SK-N-SH (cell line): ENCODE results near the gene CITED1. TPM values are rescaled to one million over a fixed set of nuclear protein-coding genes. Genes with fewer than 3 reads are reported as not detected.

Experiments
- CTCF ChIA-PET: fragments of 300-600, 350-600 bp; formaldehyde crosslinking; extraction: SDS; loops from one replicate; lab custom pipeline; 2021; lab: Yijun Ruan, JAX
- POLR2A ChIA-PET: fragments of 350-600 bp; sonication (Branson Sonifier 250); formaldehyde crosslinking; extraction: SDS; loops from one replicate; lab custom pipeline; 2020; ENCODE audit warnings: antibody characterized with exemption, inconsistent platforms; lab: Yijun Ruan, JAX
- DNase-seq: peaks from one replicate; pipeline ENCODE4 v3.0.0; 2012
- H2AFZ ChIP-seq: fragments of 200-600 bp; sonication (generic); 2 replicates; pipeline ENCODE4 v1.8.1; 2016; ENCODE audit warnings: antibody characterized with exemption, mild to moderate bottlenecking, low read depth
- H3F3A ChIP-seq: fragments of 200-600 bp; sonication (generic); replicated peaks from 2 replicates; pipeline ENCODE3; 2016; ENCODE audit warnings: antibody characterized with exemption, mild to moderate bottlenecking; ENCODE audit not compliant: insufficient read depth
- H3K27ac ChIP-seq, 2 experiments: fragments of 200-500 bp in 1 of 2; fragments of 200-600 bp in 1 of 2; sonication (Bioruptor generic) in 1 of 2; sonication (generic), shearing (Covaris generic) in 1 of 2; 2 replicates each; pipeline versions ENCODE4 v1.5.1 to v1.6.1; 2014 to 2016; ENCODE audit warnings: low read depth in 2 of 2, inconsistent platforms in 1 of 2, low read length in 1 of 2, mild to moderate bottlenecking in 1 of 2, mixed read lengths in 1 of 2
- H3K27me3 ChIP-seq: fragments of 200-600 bp; sonication (generic), shearing (Covaris generic); 2 replicates; pipeline ENCODE4 v1.6.1; 2016; ENCODE audit warnings: mixed run types; ENCODE audit not compliant: insufficient read depth
- H3K36me3 ChIP-seq, 2 experiments: fragments of 200-500 bp in 1 of 2; fragments of 200-600 bp in 1 of 2; sonication (Bioruptor generic) in 1 of 2; sonication (generic) in 1 of 2; replicated peaks in 1 of 2; 2 replicates each; pipeline versions ENCODE3 to v1.5.1; 2014 to 2016; ENCODE audit warnings: low read length in 1 of 2, mild to moderate bottlenecking in 1 of 2; ENCODE audit not compliant: insufficient read depth in 2 of 2, control insufficient read depth in 1 of 2
- H3K4me1 ChIP-seq, 2 experiments: fragments of 200-500 bp in 1 of 2; fragments of 200-600 bp in 1 of 2; sonication (Bioruptor generic) in 1 of 2; sonication (generic), shearing (Covaris generic) in 1 of 2; 2 replicates each; pipeline versions ENCODE4 v1.5.1 to v1.6.1; 2014 to 2016; ENCODE audit warnings: low read depth in 1 of 2, low read length in 1 of 2, mixed run types in 1 of 2; ENCODE audit not compliant: insufficient read depth in 2 of 2, control insufficient read depth in 1 of 2
- H3K4me2 ChIP-seq: fragments of 200-600 bp; sonication (generic), shearing (Covaris generic); 2 replicates; pipeline ENCODE4 v1.6.1; 2017; ENCODE audit warnings: mixed run types
- H3K4me3 ChIP-seq, 2 experiments: fragments of 200-500 bp in 1 of 2; fragments of 200-600 bp in 1 of 2; sonication (Bioruptor generic) in 1 of 2; sonication (generic), shearing (Covaris generic) in 1 of 2; 2 replicates each; pipeline versions ENCODE4 v1.5.1 to v1.8.1; 2014 to 2016; ENCODE audit warnings: low read depth in 2 of 2, inconsistent platforms in 1 of 2, low read length in 1 of 2, mild to moderate bottlenecking in 1 of 2, mixed read lengths in 1 of 2, moderate library complexity in 1 of 2
- H3K79me2 ChIP-seq: fragments of 200-600 bp; sonication (generic); 2 replicates; pipeline ENCODE4 v1.8.1; 2017; ENCODE audit warnings: mild to moderate bottlenecking; ENCODE audit not compliant: insufficient read depth
- H3K9ac ChIP-seq: fragments of 200-600 bp; sonication (generic); 2 replicates; pipeline ENCODE4 v1.6.1; 2017; ENCODE audit warnings: mixed run types
- H3K9me2 ChIP-seq: fragments of 200-600 bp; sonication (generic); 2 replicates; pipeline ENCODE4 v1.6.1; 2017; ENCODE audit warnings: mixed run types
- H3K9me3 ChIP-seq: fragments of 200-600 bp; sonication (generic); 2 replicates; pipeline ENCODE4 v1.6.1; 2017; ENCODE audit warnings: mixed run types, mild to moderate bottlenecking, moderate library complexity
- H4K20me1 ChIP-seq: fragments of 200-600 bp; sonication (generic); 2 replicates; pipeline ENCODE4 v1.6.1; 2017; ENCODE audit warnings: mild to moderate bottlenecking, mixed run types; ENCODE audit not compliant: insufficient read depth
- CHD2 ChIP-seq: fragments of 150-350 bp; IDR thresholded peaks from 2 replicates; pipeline ENCODE4 v1.6.1; 2018; ENCODE audit warnings: low read length; ENCODE audit not compliant: partially characterized antibody
- ELF1 ChIP-seq: IDR thresholded peaks from 2 replicates; pipeline ENCODE4 v1.4.0; 2012
- EP300 ChIP-seq, 2 experiments: IDR thresholded peaks; 2 replicates each; pipeline versions ENCODE4 v1.4.0 to v1.6.1; 2012; ENCODE audit warnings: borderline replicate concordance in 1 of 2, low read depth in 1 of 2, low read length in 1 of 2
- FOSL2 ChIP-seq: IDR thresholded peaks from 2 replicates; pipeline ENCODE4 v1.4.0; 2012; ENCODE audit warnings: low read depth, mild to moderate bottlenecking, moderate library complexity, borderline replicate concordance
- FOXM1 ChIP-seq: IDR thresholded peaks from 2 replicates; pipeline ENCODE4 v1.4.0; 2012; ENCODE audit warnings: low read depth, mild to moderate bottlenecking
- GATA2 ChIP-seq: sonication (generic); formaldehyde crosslinking; IDR thresholded peaks from 2 replicates; pipeline ENCODE4 v1.5.0; 2020; ENCODE audit warnings: mild to moderate bottlenecking, missing genetic modification reagents
- MEF2A ChIP-seq: IDR thresholded peaks from 2 replicates; pipeline ENCODE4 v1.4.0; 2012; ENCODE audit warnings: low read depth, borderline replicate concordance
- NFIC ChIP-seq: IDR thresholded peaks from 2 replicates; pipeline ENCODE4 v1.4.0; 2012; ENCODE audit warnings: borderline replicate concordance
- RAD21 ChIP-seq: IDR thresholded peaks from 2 replicates; pipeline ENCODE4 v1.6.1; 2012; ENCODE audit warnings: mild to moderate bottlenecking, low read length
- TCF12 ChIP-seq: IDR thresholded peaks from 2 replicates; pipeline ENCODE4 v1.4.0; 2012
- USF1 ChIP-seq: IDR thresholded peaks from 2 replicates; pipeline ENCODE4 v1.4.0; 2012; ENCODE audit warnings: low read depth, borderline replicate concordance
- YY1 ChIP-seq: IDR thresholded peaks from 2 replicates; pipeline ENCODE4 v1.4.0; 2012; ENCODE audit warnings: low read depth, mild to moderate bottlenecking
- ZBTB33 ChIP-seq: IDR thresholded peaks from 2 replicates; pipeline ENCODE4 v1.4.0; 2012; ENCODE audit warnings: low read depth, borderline replicate concordance
- WGBS: methylation state at CpG from one replicate; pipeline ENCODE4 v1.1.6; 2017; ENCODE audit warnings: low lambda C conversion rate; 5-methylcytosine and 5-hydroxymethylcytosine counted together
- polyA plus RNA-seq, 3 experiments: library from polyadenylated mRNA; depleted of rRNA; stranded (reverse); fragments of >200 nt; gene quantifications; 2 replicates each; pipeline ENCODE4 v1.2.3, GENCODE V29; 2012

The CITED1 gene
- polyA plus RNA-seq, 1 of the 3 experiments (the other 2 are of a cell fraction), result 0.44 TPM

- WGBS, result 34% methylated on average over 11 of the region's 11 CpGs
- no peaks in the 10 kb centered on the region for H3K36me3 ChIP-seq
- peak overlapping the region; percentile 59 for H3K4me2 ChIP-seq
- no peaks in the 10 kb centered on the region for H3K9me3 ChIP-seq
- H3F3A ChIP-seq, result no peaks in the 10 kb centered on the region
- no peaks in the 10 kb centered on the region for H4K20me1 ChIP-seq
- POLR2A ChIA-PET, result interaction anchor here (4.5 kb wide), 1 partner anchor 31 kb away, joined by 20 read pairs; the partner anchor contains the start of gene RPS4X
- TF ChIP-seq RAD21, result no peak
- TF ChIP-seq FOSL2, result no peak
- DNase-seq, result no peak
- no peaks in the 10 kb centered on the region for H3K79me2 ChIP-seq
- no peak overlapping the region for H3K4me3 ChIP-seq
- H3K9me2 ChIP-seq, result no peaks in the 10 kb centered on the region
- CTCF ChIA-PET, result interaction anchor here (0.9 to 3.5 kb wide), 5 partner anchors 10 to 292 kb away, joined by 3 to 12 read pairs (median 3); partner anchors contain the start of gene RPS4X
- peaks cover 0 to 30% of the 10 kb centered on the region in 2 experiments; a peak in 1 of 4 replicates for H3K4me1 ChIP-seq
- H3K27me3 ChIP-seq, result peaks cover 48% of the 10 kb centered on the region
- no peak overlapping the region for H3K27ac ChIP-seq
- no peak overlapping the region for H2AFZ ChIP-seq
- H3K9ac ChIP-seq, result no peak overlapping the region
Observed at GRCh38 chrX:72308209-72308565, 2.5 kb upstream of the CITED1 start.

GRCh38 chrX:72307646-72308051, 1.9 kb upstream of the CITED1 start:
- H3K36me3 ChIP-seq, result no peaks in the 10 kb centered on the region
- DNase-seq, result no peak
- H4K20me1 ChIP-seq, result no peaks in the 10 kb centered on the region
- peaks cover 0 to 30% of the 10 kb centered on the region in 2 experiments; a peak in 1 of 4 replicates for H3K4me1 ChIP-seq
- no peaks in the 10 kb centered on the region for H3K79me2 ChIP-seq
- TF ChIP-seq FOSL2 (no peak), NFIC (no peak), ELF1 (no peak), ZBTB33 (no peak), CHD2 (no peak), MEF2A (no peak), YY1 (no peak), EP300 (IDR thresholded peaks at IDR 0.05; ENCODE audit: borderline replicate concordance in 1 of 2, low read depth in 1 of 2, low read length in 1 of 2) (no peak), FOXM1 (no peak), GATA2 (CRISPR knock-in tag) (no peak), USF1 (no peak), RAD21 (no peak), TCF12 (no peak)
- TF ChIP-seq, all 33 proteins: peak for 0
- H3K9me2 ChIP-seq, result no peaks in the 10 kb centered on the region
- peaks cover 52% of the 10 kb centered on the region for H3K27me3 ChIP-seq
- no peak overlapping the region; a peak in 1 of 4 replicates for H3K4me3 ChIP-seq
- no peak overlapping the region for H2AFZ ChIP-seq
- ChIA-PET POLR2A (interaction anchor here (4.5 kb wide), 1 partner anchor 31 kb away, joined by 20 read pairs; the partner anchor contains the start of gene RPS4X), CTCF (interaction anchor here (0.6 to 3.5 kb wide), 5 partner anchors 11 to 232 kb away, joined by 3 to 12 read pairs (median 4); partner anchors contain the start of gene RPS4X)
- no peak overlapping the region for H3K27ac ChIP-seq
- WGBS, result 69% methylated on average over 6 of the region's 17 CpGs
- no peaks in the 10 kb centered on the region for H3K9me3 ChIP-seq
- H3F3A ChIP-seq, result no peaks in the 10 kb centered on the region
- no peak overlapping the region for H3K9ac ChIP-seq
- H3K4me2 ChIP-seq, result peak overlapping the region; percentile 99
